Ovary (tissue), 9 donors: ENCODE data around the gene ABCF3. TPM values are rescaled to one million over a fixed set of nuclear protein-coding genes. Genes with fewer than 3 reads are reported as not detected.
A peak's percentile ranks its signal among the peaks of the same experiment; 100 is the strongest.

Source experiments
- DNase-seq, 5 donors: peaks; one replicate each; pipeline ENCODE4 v3.0.0-alpha.2; 2019 to 2020
- H3K27ac ChIP-seq, 2 donors: fragments of 200-600 bp; one replicate each; pipeline versions ENCODE4 v1.5.1 to v1.8.0; 2019 to 2022
- H3K27me3 ChIP-seq: fragments of 200-600 bp; one replicate; pipeline ENCODE4 v1.8.0; 2022
- H3K36me3 ChIP-seq: fragments of 200-600 bp; sonication (generic); one replicate; pipeline ENCODE4 v1.5.1; 2019
- H3K4me1 ChIP-seq: one replicate; pipeline ENCODE4 v1.8.1; 2013; ENCODE audit warnings: mild to moderate bottlenecking, moderate library complexity; ENCODE audit not compliant: insufficient read depth
- H3K4me3 ChIP-seq: fragments of 200-600 bp; sonication (generic); one replicate; pipeline ENCODE4 v1.5.1; 2017
- H3K9me3 ChIP-seq, 2 donors: fragments of 200-600 bp in 1 of 2; sonication (generic) in 1 of 2; one replicate each; pipeline versions ENCODE4 v1.5.1 to v1.8.1; 2013 to 2019; ENCODE audit warnings: mild to moderate bottlenecking in 1 of 2, moderate library complexity in 1 of 2
- EP300 ChIP-seq: sonication (generic); formaldehyde crosslinking; IDR thresholded peaks from one replicate; pipeline ENCODE4 v1.6.1; 2017; ENCODE audit warnings: antibody characterized with exemption
- POLR2A ChIP-seq: fragments of 450-650 bp; IDR thresholded peaks from one replicate; pipeline ENCODE4 v1.6.1; 2017; ENCODE audit warnings: antibody characterized with exemption, mild to moderate bottlenecking, moderate library complexity
- WGBS, 3 donors: extraction: QIAGEN DNeasy Blood & Tissue Kit in 1 of 3; methylation state at CpG; one replicate each; pipeline versions ENCODE4 v1.1.5 to v1.1.7; 2013 to 2017; 5-methylcytosine and 5-hydroxymethylcytosine counted together
- intact Hi-C, 4 donors: fragments of 100-400 bp; cut with DNase I; formaldehyde crosslinking; loops; one replicate each; pipeline versions ENCODE4 v1.11.0 to v1.15.1; 2022 to 2023
- polyA plus RNA-seq, 2 donors: library from polyadenylated mRNA; stranded (reverse); fragments of 200-250 nt in 1 of 2; fragments of 350-450 nt in 1 of 2; fragmentation: Illumina TruSeq in 1 of 2; extraction: RNeasy Lipid Tissue Mini Kit (QIAGEN cat#74804) in 1 of 2; gene quantifications; one replicate each; pipeline ENCODE4 v1.2.3, GENCODE V29; 2013 to 2014
- total RNA-seq, 7 donors: library from RNA; depleted of rRNA in 2 of 7; stranded (reverse); fragments of >200 nt in 2 of 7; fragmentation: NEBNext Ultra II Directional in 3 of 7; extraction: Animal tissue kit (Norgen Biotek cat#: 25700) in 3 of 7; gene quantifications; one replicate each; pipeline versions ENCODE4 v1.1.0 to v1.2.4, GENCODE V29; 2016 to 2023
- TF ChIP-seq, protein P1 (sequence below), 3 donors: fragments of 450-650 bp in 2 of 3; fragments of 200-600 bp in 1 of 3; IDR thresholded peaks; one replicate each; pipeline versions ENCODE4 v1.5.1 to v1.8.0; 2016 to 2022; ENCODE audit warnings: antibody characterized with exemption in 3 of 3, mild to moderate bottlenecking in 1 of 3
- donor health status: DM: no; HTN: no; CAD: no; lungs with moderate emphysema.
- donor health status: DM: no; HTN: no; CAD: no.
- donor health status: Bipolar disorder and iron deficiency.
- donor health status: DM: yes; HTN: yes; CAD: no.
- donor health status: DM: no; HTN: no; CAD: no.
- donor health status: DM: yes; HTN: yes; CAD: no.

Gene ABCF3
- total and polyA plus RNA-seq, 9 donors: 30.2 to 82.0 (median 58.2) TPM

DNA sequence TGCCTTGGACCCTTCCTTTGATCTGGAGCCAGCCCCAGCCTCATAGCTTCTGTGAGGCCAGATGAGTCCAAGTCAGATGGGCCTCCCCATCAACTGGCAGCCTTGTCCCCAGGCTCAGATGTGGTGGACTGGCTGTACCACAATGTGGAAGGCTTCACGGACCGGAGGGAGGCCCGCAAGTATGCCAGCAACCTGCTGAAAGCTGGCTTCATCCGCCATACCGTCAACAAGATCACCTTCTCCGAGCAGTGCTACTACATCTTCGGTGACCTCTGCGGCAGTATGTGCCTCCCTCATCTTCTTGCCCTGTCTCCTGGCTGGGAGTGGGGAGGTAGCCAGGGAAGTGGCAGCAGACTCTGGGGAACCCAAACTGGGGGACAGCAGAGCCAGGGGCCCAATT is 18.2 kb upstream of the ABCF3 start:
- TF ChIP-seq EP300 (no peak), POLR2A (no peak)
- TF ChIP-seq, protein P1, sequence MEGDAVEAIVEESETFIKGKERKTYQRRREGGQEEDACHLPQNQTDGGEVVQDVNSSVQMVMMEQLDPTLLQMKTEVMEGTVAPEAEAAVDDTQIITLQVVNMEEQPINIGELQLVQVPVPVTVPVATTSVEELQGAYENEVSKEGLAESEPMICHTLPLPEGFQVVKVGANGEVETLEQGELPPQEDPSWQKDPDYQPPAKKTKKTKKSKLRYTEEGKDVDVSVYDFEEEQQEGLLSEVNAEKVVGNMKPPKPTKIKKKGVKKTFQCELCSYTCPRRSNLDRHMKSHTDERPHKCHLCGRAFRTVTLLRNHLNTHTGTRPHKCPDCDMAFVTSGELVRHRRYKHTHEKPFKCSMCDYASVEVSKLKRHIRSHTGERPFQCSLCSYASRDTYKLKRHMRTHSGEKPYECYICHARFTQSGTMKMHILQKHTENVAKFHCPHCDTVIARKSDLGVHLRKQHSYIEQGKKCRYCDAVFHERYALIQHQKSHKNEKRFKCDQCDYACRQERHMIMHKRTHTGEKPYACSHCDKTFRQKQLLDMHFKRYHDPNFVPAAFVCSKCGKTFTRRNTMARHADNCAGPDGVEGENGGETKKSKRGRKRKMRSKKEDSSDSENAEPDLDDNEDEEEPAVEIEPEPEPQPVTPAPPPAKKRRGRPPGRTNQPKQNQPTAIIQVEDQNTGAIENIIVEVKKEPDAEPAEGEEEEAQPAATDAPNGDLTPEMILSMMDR (IDR thresholded peaks at IDR 0.05): no peak
- DNase-seq: no peak
- Histone ChIP-seq H3K27me3 (no peaks in the 10 kb centered on the region), H3K4me3 (no peak overlapping the region), H3K9me3 (no peaks in the 10 kb centered on the region), H3K4me1 (no peaks in the 10 kb centered on the region), H3K36me3 (no peaks in the 10 kb centered on the region), H3K27ac (no peak overlapping the region)
- intact Hi-C loops: no loop called here
- WGBS, 3 donors: 85 to 91% (median 87%) methylated on average over 8 of the region's 8 CpGs

DNA sequence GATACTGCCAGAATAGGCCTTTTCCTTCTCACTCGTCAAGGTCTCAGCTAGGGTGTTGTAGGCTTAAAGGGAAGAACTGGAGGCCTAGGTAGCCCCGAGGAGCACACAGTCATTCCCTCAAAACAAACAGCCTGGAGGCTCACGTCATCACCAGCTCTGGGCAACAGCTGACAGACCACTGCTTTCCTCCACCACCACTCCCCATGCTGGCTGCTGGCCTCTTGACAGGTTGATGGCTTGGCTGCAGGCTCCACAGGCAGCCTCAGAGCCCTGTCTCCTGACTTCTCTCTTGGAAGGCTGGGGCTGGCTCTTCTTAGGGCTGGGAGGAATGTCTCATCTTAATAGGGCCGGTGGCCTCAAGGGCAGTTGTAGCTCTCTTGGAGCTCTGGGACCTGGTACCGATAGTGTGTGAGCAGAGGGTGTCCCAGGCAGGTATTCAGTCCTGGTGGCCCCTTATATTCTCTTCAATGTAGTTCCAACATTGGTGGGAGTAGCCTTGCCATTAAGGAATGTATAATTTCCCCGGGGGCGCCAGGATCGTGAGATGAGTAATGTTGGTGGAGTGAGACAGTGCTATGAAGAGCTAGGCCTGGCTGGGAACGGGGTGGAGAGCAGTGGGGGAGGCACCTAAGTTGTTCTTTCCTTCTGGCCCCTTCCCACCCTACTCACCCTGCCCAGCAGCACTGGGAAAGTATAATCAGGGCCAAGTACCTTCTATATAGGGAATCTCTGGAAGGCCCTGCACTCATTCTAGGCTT is 17.5 kb upstream of the ABCF3 start:
- TF ChIP-seq POLR2A (no peak), EP300 (no peak)
- TF ChIP-seq, protein P1 (IDR thresholded peaks at IDR 0.05): no peak
- intact Hi-C loops: no loop called here
- Histone ChIP-seq H3K9me3 (no peaks in the 10 kb centered on the region), H3K4me3 (no peak overlapping the region), H3K27me3 (no peaks in the 10 kb centered on the region), H3K36me3 (no peaks in the 10 kb centered on the region), H3K4me1 (no peaks in the 10 kb centered on the region), H3K27ac (no peak overlapping the region)
- WGBS, 3 donors: 29 to 42% (median 33%) methylated on average over 9 of the region's 9 CpGs
- DNase-seq: no peak

DNA sequence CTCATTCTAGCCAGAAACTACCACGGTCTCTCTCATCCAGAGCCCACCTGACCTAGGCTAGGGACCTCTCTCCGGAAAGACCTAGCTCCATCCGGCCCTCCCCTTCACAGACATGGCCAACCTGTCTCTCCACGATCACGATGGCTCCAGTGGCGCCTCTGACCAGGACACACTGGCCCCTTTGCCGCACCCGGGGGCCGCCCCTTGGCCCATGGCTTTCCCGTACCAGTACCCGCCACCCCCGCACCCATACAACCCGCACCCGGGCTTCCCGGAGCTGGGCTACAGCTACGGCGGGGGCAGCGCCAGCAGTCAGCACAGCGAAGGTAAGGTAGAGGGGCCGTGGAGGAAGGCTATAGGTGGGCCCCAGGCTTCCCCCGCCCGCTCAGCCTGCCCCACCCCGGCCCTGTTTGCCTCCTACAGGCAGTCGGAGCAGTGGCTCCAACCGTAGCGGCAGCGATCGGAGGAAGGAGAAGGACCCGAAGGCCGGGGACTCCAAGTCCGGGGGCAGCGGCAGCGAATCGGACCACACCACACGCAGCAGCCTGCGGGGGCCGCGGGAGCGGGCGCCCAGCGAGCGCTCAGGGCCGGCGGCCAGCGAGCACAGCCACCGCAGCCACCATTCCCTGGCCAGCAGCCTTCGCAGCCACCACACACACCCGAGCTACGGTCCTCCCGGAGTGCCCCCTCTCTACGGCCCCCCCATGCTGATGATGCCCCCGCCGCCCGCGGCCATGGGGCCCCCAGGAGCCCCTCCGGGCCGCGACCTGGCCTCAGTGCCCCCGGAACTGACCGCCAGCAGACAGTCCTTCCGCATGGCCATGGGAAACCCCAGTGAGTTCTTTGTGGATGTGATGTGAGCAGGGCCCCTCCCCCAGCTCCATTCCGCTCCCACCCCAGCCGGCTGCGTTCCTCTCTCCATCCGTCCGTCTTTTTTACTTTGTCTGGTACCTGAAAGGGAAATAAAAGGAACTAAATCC is 15.8 kb upstream of the ABCF3 start:
- no peaks in the 10 kb centered on the region for H3K27me3 ChIP-seq
- DNase-seq: no peak
- H3K9me3 ChIP-seq: no peaks in the 10 kb centered on the region
- peaks cover 2% of the 10 kb centered on the region for H3K4me1 ChIP-seq
- H3K27ac ChIP-seq: no peak overlapping the region
- TF ChIP-seq, protein P1 (IDR thresholded peaks at IDR 0.05): no peak
- TF ChIP-seq POLR2A: no peak
- TF ChIP-seq EP300: no peak
- WGBS, 3 donors: 85 to 88% (median 86%) methylated on average over 57 to 66 of the region's 66 CpGs
- intact Hi-C loops: no loop called here
- no peak overlapping the region for H3K4me3 ChIP-seq
- H3K36me3 ChIP-seq: no peaks in the 10 kb centered on the region

DNA sequence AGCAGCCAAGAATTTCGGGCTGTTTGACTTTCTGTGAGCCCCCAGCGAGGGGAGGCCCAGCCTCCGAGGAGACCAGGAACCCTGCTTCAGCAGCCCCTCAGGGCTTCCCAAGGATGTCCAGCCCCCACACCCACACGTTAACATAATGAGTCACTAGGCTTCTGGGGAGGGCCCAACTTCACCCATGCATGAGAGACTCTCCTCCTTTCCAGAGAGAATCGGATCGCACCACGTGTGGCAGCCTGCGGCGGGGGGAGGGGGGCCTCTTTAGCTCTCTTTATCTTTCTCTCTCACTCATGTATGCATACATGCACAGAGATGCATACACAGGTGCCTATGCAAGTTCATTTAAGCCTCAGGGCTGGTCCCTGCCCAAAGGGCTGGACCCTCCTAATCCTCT is 14.4 kb upstream of the ABCF3 start:
- peaks cover 5% of the 10 kb centered on the region for H3K4me1 ChIP-seq
- WGBS, 3 donors: 64 to 70% (median 66%) methylated on average over 9 of the region's 9 CpGs
- H3K27ac ChIP-seq: no peak overlapping the region
- intact Hi-C loops: no loop called here
- no peak overlapping the region for H3K4me3 ChIP-seq
- DNase-seq: peak in 1 of 5 donors; percentile 24
- no peaks in the 10 kb centered on the region for H3K27me3 ChIP-seq
- no peak for TF ChIP-seq EP300
- TF ChIP-seq, protein P1 (IDR thresholded peaks at IDR 0.05): no peak
- no peak for TF ChIP-seq POLR2A
- no peaks in the 10 kb centered on the region for H3K36me3 ChIP-seq
- no peaks in the 10 kb centered on the region for H3K9me3 ChIP-seq
